ENCODE data around the gene INCENP. TPM values are rescaled to one million over a fixed set of nuclear protein-coding genes. Genes with fewer than 3 reads are reported as not detected.
"Not testable (repeated sequence)": the region's sequence is repeated elsewhere in the genome, so short reads cannot be mapped to it uniquely, and the experiment has no call there.

The INCENP gene
- total RNA-seq, 1 experiment from 2014 or later: 102 TPM

DNA sequence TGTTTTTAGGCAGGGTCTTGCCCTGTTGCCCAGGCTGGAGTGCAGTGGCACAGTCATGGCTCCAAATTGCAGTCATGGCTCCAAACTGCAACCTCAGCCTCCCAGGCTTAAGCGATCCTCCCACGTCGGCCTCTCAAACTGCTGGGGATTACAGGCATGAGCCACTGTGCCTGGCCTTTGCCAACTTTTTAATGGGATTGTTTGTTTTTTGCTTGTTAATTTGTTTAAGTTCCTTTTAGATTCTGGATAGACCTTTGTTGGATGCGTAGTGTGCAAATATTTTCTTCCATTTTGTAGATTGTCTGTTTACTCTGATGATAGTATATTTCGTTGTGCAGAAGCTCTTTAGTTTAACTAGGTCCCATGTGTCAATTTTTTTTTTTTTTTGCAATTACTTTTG lies 56.2 kb downstream of the INCENP start:
- Histone ChIP-seq H3K9me3 (replicated peaks) (no peaks in the 10 kb centered on the region), H3K27ac (no peak overlapping the region), H3K4me1 (replicated peaks) (no peaks in the 10 kb centered on the region), H3K4me3 (no peak overlapping the region), H3K27me3 (replicated peaks) (peaks cover 68% of the 10 kb centered on the region), H3K36me3 (no peaks in the 10 kb centered on the region)
- no peak for DNase-seq (ENCODE audit: low read depth in 1 of 2, low spot score in 2 of 2)

- H3K36me3 ChIP-seq: no peaks in the 10 kb centered on the region
- H3K9me3 ChIP-seq (replicated peaks): no peaks in the 10 kb centered on the region
- no peak overlapping the region for H3K4me3 ChIP-seq
- H3K27ac ChIP-seq: no peak overlapping the region
- no peak for DNase-seq (ENCODE audit: low read depth in 1 of 2, low spot score in 2 of 2)
- no peaks in the 10 kb centered on the region for H3K4me1 ChIP-seq (replicated peaks)
- peaks cover 60% of the 10 kb centered on the region for H3K27me3 ChIP-seq (replicated peaks)
Measured at GRCh38 chr11:62181097-62181496, 57.3 kb downstream of the INCENP start.

- Histone ChIP-seq H3K4me1 (replicated peaks) (no peaks in the 10 kb centered on the region), H3K9me3 (replicated peaks) (no peaks in the 10 kb centered on the region), H3K27ac (no peak overlapping the region), H3K4me3 (no peak overlapping the region), H3K27me3 (replicated peaks) (peaks cover 51% of the 10 kb centered on the region), H3K36me3 (no peaks in the 10 kb centered on the region)
- DNase-seq (ENCODE audit: low read depth in 1 of 2, low spot score in 2 of 2): no peak
Measured at GRCh38 chr11:62182147-62182891, 58.5 kb downstream of the INCENP start.

- H3K27me3 ChIP-seq (replicated peaks): peaks cover 57% of the 10 kb centered on the region
- no peaks in the 10 kb centered on the region for H3K36me3 ChIP-seq
- H3K4me1 ChIP-seq (replicated peaks): no peaks in the 10 kb centered on the region
- H3K9me3 ChIP-seq (replicated peaks): no peaks in the 10 kb centered on the region
- no peak overlapping the region for H3K4me3 ChIP-seq
- DNase-seq (ENCODE audit: low read depth in 1 of 2, low spot score in 2 of 2): peak in 1 of 2 experiments; percentile 40
- H3K27ac ChIP-seq: no peak overlapping the region
Measured at GRCh38 chr11:62186195-62186594, 62.4 kb downstream of the INCENP start.

GRCh38 chr11:62190011-62190410 lies 66.2 kb downstream of the INCENP start, which contains the start of gene SCGB1D1:
SCGB1D1 (plus strand) TSS chr11:62190216; CDS start chr11:62190285, 69 bp downstream.
- no peak within 1 kb of the TSS for H3K4me3 ChIP-seq
- peaks cover 59% of the 10 kb centered on the region for H3K27me3 ChIP-seq (replicated peaks)
- H3K27ac ChIP-seq: no peak within 1 kb of the TSS
- no peak for DNase-seq (ENCODE audit: low read depth in 1 of 2, low spot score in 2 of 2)
- no peaks in the 10 kb centered on the region for H3K4me1 ChIP-seq (replicated peaks)
- H3K9me3 ChIP-seq (replicated peaks): no peaks in the 10 kb centered on the region
- no peaks in the 10 kb centered on the region for H3K36me3 ChIP-seq

DNA sequence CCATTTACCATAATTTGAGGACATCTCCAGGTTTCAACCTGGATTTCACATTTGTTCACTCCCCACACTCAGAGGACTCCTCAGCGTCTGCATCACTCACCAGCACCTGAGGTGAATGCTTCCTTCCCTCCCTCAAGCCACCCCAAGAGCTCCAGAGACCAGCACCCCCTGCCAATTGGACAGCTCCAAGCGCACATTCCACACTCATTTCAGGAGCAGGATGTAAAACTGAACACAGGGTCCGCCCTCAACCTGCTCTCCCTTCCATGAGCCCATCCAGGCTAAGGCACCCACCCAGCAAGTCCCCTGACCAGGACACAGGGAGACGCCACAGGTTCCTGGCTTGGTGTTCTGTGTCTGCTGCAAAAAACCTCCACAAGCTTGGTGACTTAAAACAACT lies 70.1 kb downstream of the INCENP start:
- no peak for DNase-seq (ENCODE audit: low read depth in 1 of 2, low spot score in 2 of 2)
- no peaks in the 10 kb centered on the region for H3K9me3 ChIP-seq (replicated peaks)
- H3K36me3 ChIP-seq: no peaks in the 10 kb centered on the region

DNA sequence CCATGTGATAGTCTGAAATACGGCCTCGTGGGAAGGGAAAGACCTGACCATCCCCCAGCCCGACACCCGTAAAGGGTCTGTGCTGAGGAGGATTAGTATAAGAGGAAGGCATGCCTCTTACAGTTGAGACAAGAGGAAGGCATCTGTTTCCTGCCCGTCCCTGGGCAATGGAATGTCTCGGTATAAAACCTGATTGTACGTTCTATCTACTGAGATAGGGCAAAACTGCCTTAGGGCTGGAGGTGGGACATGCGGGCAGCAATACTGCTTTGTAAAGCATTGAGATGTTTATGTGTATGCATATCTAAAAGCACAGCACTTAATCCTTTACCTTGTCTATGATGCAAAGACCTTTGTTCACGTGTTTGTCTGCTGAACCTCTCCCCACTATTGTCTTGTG lies 71.2 kb downstream of the INCENP start:
- H3K27ac ChIP-seq; DNase-seq (ENCODE audit: low read depth in 1 of 2, low spot score in 2 of 2); H3K36me3 ChIP-seq; H3K4me1 ChIP-seq (replicated peaks); H3K9me3 ChIP-seq (replicated peaks); H3K4me3 ChIP-seq: not testable (repeated sequence)
- H3K27me3 ChIP-seq (replicated peaks): peaks cover 77% of the 10 kb centered on the region

More for the DNA sequence above, 70.1 kb downstream of the INCENP start:
- Histone ChIP-seq H3K27me3 (replicated peaks) (peaks cover 77% of the 10 kb centered on the region), H3K4me3 (no peak overlapping the region), H3K4me1 (replicated peaks) (no peaks in the 10 kb centered on the region), H3K27ac (no peak overlapping the region)

GRCh38 chr11:62195945-62196344 lies 72.1 kb downstream of the INCENP start:
- DNase-seq (ENCODE audit: low read depth in 1 of 2, low spot score in 2 of 2): no peak
- no peaks in the 10 kb centered on the region for H3K9me3 ChIP-seq (replicated peaks)
- H3K27me3 ChIP-seq (replicated peaks): peaks cover 77% of the 10 kb centered on the region
- H3K27ac ChIP-seq: no peak overlapping the region
- H3K36me3 ChIP-seq: no peaks in the 10 kb centered on the region
- H3K4me1 ChIP-seq (replicated peaks): no peaks in the 10 kb centered on the region
- no peak overlapping the region for H3K4me3 ChIP-seq

DNA sequence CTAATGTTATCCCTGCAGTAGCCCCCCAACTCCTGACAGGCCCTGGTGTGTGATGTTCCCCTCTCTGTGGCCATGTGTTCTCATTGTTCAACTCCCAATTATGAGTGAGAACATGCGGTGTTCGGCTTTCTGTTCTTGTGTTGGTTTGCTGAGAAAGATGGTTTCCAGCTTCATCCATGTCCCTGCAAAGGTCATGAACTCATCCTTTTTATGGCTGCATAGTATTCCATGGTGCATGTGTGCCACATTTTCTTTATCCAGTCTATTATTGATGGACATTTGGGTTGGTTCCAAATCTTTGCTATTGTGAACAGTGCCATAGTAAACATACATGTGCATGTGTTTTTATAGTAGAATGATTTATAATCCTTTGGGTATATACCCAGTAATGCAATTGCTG lies 73.6 kb downstream of the INCENP start:
- not testable (repeated sequence) for H3K27ac ChIP-seq; H3K36me3 ChIP-seq; H3K9me3 ChIP-seq (replicated peaks); H3K4me1 ChIP-seq (replicated peaks); DNase-seq (ENCODE audit: low read depth in 1 of 2, low spot score in 2 of 2); H3K4me3 ChIP-seq
- peaks cover 74% of the 10 kb centered on the region for H3K27me3 ChIP-seq (replicated peaks)

DNA sequence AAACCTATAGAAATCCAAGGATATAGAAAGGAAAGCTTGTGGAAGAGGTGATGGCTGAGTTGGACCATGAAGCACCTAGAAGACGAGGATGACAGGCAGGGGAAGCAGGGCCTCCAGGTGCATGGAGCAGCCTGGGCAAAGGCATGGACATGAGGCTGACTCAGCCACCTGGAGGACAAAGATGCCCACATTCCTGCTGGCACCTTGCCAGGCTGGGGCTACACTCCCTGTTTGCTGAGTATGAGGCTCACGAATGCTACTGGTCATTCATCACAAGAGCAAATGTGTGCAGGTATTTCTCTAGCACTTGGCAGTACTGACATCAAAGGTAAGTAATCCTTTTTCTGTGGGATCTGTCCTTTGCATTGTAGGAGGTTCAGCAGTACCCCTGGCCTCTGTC lies 77.6 kb downstream of the INCENP start:
- no peaks in the 10 kb centered on the region for H3K4me1 ChIP-seq (replicated peaks)
- DNase-seq (ENCODE audit: low read depth in 1 of 2, low spot score in 2 of 2): no peak
- no peaks in the 10 kb centered on the region for H3K9me3 ChIP-seq (replicated peaks)
- no peaks in the 10 kb centered on the region for H3K36me3 ChIP-seq
- no peak overlapping the region for H3K27ac ChIP-seq
- peaks cover 81% of the 10 kb centered on the region for H3K27me3 ChIP-seq (replicated peaks)
- H3K4me3 ChIP-seq: no peak overlapping the region

Other genes starting within 250 kb of the INCENP start
- 139 and 161 TPM in 2 replicates for gene FADS3, start 232.5 kb upstream of the INCENP start, total RNA-seq (2014; rRNA removed; shearing (Covaris generic))
- 1.8 and 3.0 TPM in 2 replicates for gene RAB3IL1, start 206.4 kb upstream of the INCENP start, total RNA-seq (2014; rRNA removed; shearing (Covaris generic))
- 0.74 TPM in 1 of 2 replicates, not detected in the other for gene BEST1, start 173.7 kb upstream of the INCENP start, total RNA-seq (2014; rRNA removed; shearing (Covaris generic))
- 603 and 707 TPM in 2 replicates for gene FTH1, start 156.4 kb upstream of the INCENP start, total RNA-seq (2014; rRNA removed; shearing (Covaris generic))
- gene SCGB1D1, start 66.2 kb downstream of the INCENP start, total RNA-seq (2014; rRNA removed; shearing (Covaris generic)): not detected in 2 replicates
- not detected in 2 replicates for gene SCGB2A1, start 84.7 kb downstream of the INCENP start, total RNA-seq (2014; rRNA removed; shearing (Covaris generic))
- gene SCGB1D2, start 118.2 kb downstream of the INCENP start, total RNA-seq (2014; rRNA removed; shearing (Covaris generic)): not detected in 2 replicates
- gene SCGB2A2, start 146.1 kb downstream of the INCENP start, total RNA-seq (2014; rRNA removed; shearing (Covaris generic)): not detected in 2 replicates
- not detected in 2 replicates for gene SCGB1D4, start 175.1 kb downstream of the INCENP start, total RNA-seq (2014; rRNA removed; shearing (Covaris generic))
- gene ASRGL1, start 213.4 kb downstream of the INCENP start, total RNA-seq (2014; rRNA removed; shearing (Covaris generic)): 0.81 and 4.8 TPM in 2 replicates